ENCODE data around the gene C11orf21.
"Not testable (repeated sequence)": the region's sequence is repeated elsewhere in the genome, so short reads cannot be mapped to it uniquely, and the experiment has no call there.

C11orf21 gene

GRCh38 chr11:2343502-2343901, 41.8 kb upstream of the C11orf21 start:
- no peak for TF ChIP-seq CTCF (IDR thresholded peaks at IDR 0.05; ENCODE audit: low read depth, low read length, missing control alignments)
- no peak for DNase-seq (ENCODE audit: extremely low read depth, low read depth)
- H3K4me3 ChIP-seq (replicated peaks; ENCODE audit: low read depth, low read length), result no peak overlapping the region

- DNase-seq (ENCODE audit: extremely low read depth, low read depth), result no peak
- no peak for TF ChIP-seq CTCF (IDR thresholded peaks at IDR 0.05; ENCODE audit: low read depth, low read length, missing control alignments)
- no peak overlapping the region for H3K4me3 ChIP-seq (replicated peaks; ENCODE audit: low read depth, low read length)
Measured at GRCh38 chr11:2342981-2343380, 41.3 kb upstream of the C11orf21 start.

GRCh38 chr11:2342557-2342956, 40.8 kb upstream of the C11orf21 start:
- no peak for DNase-seq (ENCODE audit: extremely low read depth, low read depth)
- H3K4me3 ChIP-seq (replicated peaks; ENCODE audit: low read depth, low read length), result no peak overlapping the region
- no peak for TF ChIP-seq CTCF (IDR thresholded peaks at IDR 0.05; ENCODE audit: low read depth, low read length, missing control alignments)

GRCh38 chr11:2338760-2339159, 37.0 kb upstream of the C11orf21 start:
- DNase-seq (ENCODE audit: extremely low read depth, low read depth); H3K4me3 ChIP-seq (replicated peaks; ENCODE audit: low read depth, low read length): not testable (repeated sequence)

- DNase-seq (ENCODE audit: extremely low read depth, low read depth), result not testable (repeated sequence)
Measured at GRCh38 chr11:2335286-2335685, 33.6 kb upstream of the C11orf21 start.

GRCh38 chr11:2333486-2334205, 31.9 kb upstream of the C11orf21 start:
- not testable (repeated sequence) for DNase-seq (ENCODE audit: extremely low read depth, low read depth); H3K4me3 ChIP-seq (replicated peaks; ENCODE audit: low read depth, low read length)

More at GRCh38 chr11:2335286-2335685, 33.6 kb upstream of the C11orf21 start:
- not testable (repeated sequence) for H3K4me3 ChIP-seq (replicated peaks; ENCODE audit: low read depth, low read length)

GRCh38 chr11:2332569-2332968, 30.9 kb upstream of the C11orf21 start:
- not testable (repeated sequence) for H3K4me3 ChIP-seq (replicated peaks; ENCODE audit: low read depth, low read length); DNase-seq (ENCODE audit: extremely low read depth, low read depth)

DNA sequence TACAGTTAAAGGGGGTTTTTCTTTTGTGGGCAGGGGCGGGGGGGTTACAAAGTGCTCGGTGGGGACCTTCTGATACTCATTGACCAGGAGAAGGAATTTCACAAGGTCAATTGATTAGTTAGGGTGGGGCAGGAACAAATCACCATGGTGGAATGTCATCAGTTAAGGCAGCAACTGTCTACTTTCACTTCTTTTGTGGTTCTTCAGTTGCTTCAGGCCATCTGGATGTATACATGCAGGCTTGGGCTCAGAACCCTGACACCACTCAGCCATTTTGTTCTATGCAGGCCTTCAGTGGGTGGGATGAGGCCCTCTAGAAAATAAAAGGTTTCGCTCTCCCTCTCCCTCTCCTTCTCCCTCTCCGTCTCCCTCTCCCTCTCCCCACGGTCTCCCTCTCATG, 29.7 kb upstream of the C11orf21 start:
- TF ChIP-seq CTCF (IDR thresholded peaks at IDR 0.05; ENCODE audit: low read depth, low read length, missing control alignments), result no peak
- no peak overlapping the region for H3K4me3 ChIP-seq (replicated peaks; ENCODE audit: low read depth, low read length)
- no peak for DNase-seq (ENCODE audit: extremely low read depth, low read depth)

GRCh38 chr11:2330696-2331095, 29.0 kb upstream of the C11orf21 start:
- no peak for DNase-seq (ENCODE audit: extremely low read depth, low read depth)
- TF ChIP-seq CTCF (IDR thresholded peaks at IDR 0.05; ENCODE audit: low read depth, low read length, missing control alignments), result no peak
- H3K4me3 ChIP-seq (replicated peaks; ENCODE audit: low read depth, low read length), result no peak overlapping the region

Measured in HFF-Myc (cell line).